GM19023 (cell line): Measurements from ENCODE around the gene TEX11.
"Not testable (repeated sequence)": the region's sequence is repeated elsewhere in the genome, so short reads cannot be mapped to it uniquely, and the experiment has no call there.

Experiments
- ATAC-seq: cut with Tn5 transposase; IDR thresholded peaks from one replicate; pipeline ENCODE4 v1.9.1; 2021; ENCODE audit warnings: mild to moderate bottlenecking, moderate library complexity; ENCODE audit not compliant: unreplicated experiment

TEX11 gene

DNA sequence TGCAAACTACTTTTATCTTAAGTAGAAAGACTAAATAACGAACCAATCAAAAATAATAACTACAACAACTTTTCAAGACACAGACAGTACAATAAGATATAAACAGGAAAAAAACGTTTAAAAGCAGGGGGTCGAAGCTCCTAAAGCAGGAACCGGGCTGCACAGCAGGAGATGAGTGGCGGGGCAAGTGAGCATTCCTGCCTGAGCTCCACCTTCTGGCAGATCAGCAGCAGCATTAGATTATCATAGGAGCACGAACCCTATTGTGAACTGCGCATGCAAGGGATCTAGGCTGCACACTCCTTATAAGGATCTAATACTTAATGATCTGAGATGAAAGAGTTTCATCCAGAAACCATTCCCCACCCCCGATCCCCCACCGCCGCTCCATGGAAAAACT lies 146.2 kb downstream of the TEX11 start:
- ATAC-seq: no peak

DNA sequence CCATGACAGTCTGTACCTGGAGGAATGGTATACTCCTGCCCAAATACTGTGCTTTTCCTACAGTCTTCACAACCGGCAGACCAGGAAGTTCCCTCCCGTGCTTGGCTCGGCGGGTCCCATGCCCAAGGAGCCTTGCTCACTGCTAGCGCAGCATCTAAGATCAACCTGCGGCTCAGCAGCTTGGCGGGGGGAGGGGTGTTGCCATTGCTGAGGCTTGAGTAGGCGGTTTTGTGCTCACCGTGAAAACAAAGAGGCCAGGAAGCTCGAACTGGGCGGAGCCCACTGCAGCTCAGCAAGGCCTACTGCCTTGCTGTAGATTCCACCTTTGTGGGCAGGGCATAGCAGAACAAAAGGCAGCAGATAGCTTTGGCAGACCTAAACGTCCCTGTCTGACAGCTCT lies 152.7 kb downstream of the TEX11 start:
- ATAC-seq: no peak

DNA sequence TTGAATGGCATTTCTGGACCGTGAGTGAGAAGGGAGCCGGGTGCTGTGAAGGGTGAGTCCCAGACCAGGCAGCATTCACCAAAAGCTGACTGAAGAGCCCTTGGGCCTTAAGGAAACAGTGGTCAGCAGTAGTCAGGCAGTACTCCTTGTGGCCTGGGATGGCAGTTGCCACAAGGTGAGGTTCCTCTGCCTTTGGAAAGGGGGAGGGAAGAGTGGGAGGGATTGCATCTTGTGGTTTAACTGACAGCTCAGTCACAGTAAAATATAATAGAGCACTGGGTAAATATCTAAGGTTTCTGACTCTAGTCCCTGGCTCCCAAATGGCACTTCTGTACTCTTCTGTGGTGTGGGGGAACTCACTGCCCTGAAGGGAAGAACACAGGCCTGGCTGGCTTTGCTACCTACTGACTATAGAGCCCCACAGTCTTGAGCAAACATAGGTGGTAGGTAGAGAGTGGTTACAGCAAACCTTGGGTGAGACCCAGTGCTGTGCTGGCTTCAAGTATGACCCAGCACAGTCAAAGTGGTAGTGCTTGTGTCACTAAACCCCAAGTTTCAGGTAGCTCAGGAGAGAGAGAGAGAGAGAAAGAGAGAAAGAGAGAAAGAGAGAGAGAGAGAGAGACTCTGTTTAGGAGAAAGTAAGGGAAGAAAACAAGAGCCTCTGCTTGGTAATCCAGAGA lies 154.2 kb downstream of the TEX11 start:
- ATAC-seq: no peak

DNA sequence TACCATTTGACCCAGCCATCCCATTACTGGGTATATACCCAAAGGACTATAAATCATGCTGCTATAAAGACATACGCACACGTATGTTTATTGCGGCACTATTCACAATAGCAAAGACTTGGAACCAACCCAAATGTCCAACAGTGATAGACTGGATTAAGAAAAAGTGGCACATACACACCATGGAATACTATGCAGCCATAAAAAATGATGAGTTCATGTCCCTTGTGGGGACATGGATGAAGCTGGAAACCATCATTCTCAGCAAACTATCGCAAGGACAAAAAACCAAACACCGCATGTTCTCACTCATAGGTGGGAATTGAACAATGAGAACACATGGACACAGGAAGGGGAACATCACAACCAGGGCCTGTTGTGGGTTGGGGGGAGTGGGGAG lies 174.7 kb downstream of the TEX11 start:
- ATAC-seq: not testable (repeated sequence)

DNA sequence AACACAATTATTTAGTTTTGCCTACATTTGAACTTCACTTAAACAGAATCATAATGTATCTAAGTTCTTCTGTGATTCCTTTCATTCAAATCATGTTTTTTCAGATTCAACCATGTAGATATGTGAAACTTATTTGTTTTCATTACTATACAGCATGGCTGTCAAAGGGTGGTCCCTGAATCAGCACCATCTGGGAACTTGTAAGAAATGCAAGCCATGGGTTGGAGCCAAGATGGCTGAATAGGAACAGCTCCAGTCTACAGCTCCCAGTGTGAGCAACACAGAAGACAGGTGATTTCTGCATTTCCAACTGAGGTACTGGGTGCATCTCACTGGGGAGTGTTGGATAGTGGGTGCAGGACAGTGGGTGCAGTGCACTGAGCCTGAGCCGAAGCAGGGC lies 180.6 kb downstream of the TEX11 start:
- not testable (repeated sequence) for ATAC-seq

DNA sequence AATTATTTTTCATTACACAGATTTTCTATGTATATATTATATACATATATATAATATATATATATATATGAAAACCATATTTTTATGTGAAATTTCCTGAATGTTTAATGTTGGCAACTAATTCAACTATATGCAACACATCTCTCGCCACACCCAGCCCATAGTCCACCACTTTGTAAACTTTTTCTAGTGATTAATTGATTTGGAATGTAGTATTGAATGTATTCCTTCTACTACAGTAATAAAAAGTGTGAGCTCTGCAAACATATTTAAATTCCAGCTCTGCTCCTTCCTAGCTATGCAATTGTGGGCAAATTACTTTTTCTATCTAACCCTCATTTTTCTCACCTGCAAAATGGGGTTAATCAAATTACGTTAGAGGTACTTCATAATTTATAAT lies 187.8 kb downstream of the TEX11 start:
- ATAC-seq: no peak

DNA sequence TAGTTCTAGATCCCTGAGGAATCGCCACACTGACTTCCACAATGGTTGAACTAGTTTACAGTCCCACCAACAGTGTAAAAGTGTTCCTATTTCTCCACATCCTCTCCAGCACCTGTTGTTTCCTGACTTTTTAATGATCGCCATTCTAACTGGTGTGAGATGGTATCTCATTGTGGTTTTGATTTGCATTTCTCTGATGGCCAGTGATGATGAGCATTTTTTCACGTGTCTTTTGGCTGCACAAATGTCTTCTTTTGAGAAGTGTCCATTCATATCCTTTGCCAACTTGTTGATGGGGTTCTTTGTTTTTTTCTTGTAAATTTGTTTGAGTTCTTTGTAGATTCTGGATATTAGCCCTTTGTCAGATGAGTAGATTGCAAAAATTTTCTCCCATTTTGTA lies 197.2 kb downstream of the TEX11 start:
- not testable (repeated sequence) for ATAC-seq

DNA sequence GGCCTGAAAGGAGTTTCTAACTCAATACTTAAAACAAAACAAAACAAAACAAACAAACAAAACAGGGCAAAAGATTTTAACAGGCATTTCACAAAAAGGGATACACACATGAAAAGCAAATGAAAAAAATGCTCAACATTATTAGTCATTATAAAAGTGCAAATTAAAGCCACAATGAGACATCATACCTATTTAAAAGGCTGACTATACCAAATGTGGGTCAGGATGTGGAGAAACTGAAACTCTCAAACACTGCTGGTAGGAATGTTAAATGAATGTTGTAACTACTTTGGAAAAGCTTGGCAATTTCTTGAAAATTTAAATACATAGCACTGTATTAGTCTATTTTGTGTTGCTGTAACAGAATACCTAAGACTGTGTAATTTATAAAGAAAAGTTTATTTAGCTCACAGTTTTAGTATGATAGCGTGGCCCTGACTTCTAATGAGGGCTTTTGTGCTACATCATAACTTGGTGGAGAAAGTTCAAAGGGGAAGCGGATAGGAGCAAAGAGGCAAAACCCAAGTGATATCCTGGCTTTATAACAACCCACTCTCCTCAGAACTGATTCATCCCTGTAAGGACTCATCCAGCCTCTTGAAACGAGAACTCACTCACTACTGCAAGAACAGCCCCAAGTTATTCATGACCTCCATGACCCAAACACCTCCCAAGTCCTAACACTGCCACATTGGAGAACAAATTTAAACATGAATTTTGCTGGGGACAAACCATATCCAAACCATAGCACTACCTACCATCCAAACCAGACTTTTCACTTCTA lies 214.0 kb downstream of the TEX11 start:
- ATAC-seq: no peak

DNA sequence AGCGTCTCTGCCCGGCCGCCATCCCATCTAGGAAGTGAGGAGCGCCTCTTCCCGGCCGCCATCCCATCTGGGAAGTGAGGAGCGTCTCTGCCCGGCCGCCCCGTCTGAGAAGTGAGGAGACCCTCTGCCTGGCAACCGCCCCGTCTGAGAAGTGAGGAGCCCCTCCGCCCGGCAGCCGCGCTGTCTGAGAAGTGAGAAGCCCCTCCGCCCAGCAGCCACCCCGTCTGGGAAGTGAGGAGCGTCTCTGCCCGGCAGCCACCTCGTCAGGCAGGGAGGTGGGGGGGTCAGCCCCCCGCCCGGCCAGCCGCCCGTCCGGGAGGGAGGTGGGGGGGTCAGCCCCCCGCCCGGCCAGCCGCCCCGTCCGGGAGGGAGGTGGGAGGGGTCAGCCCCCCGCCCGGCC lies 229.1 kb downstream of the TEX11 start:
- not testable (repeated sequence) for ATAC-seq

DNA sequence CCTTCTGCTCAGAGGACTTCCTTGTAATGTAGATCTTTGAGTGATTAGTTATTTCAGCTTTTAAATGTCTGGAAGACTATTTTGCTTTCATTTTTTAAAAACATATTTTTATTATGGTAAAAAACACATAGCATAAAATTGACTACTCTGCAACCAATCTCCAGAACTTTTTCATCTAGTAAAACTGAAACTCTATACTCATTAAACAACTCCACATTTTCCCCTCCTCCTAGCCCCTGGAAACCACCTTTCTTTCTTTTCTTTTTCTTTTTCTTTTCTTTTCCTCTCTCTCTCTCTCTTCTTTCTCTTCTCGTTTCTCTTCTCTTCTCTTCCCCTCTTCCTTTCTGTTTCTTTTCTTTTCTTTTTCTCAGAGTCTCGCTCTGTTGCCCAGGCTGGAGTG lies 233.2 kb downstream of the TEX11 start:
- no peak for ATAC-seq

DNA sequence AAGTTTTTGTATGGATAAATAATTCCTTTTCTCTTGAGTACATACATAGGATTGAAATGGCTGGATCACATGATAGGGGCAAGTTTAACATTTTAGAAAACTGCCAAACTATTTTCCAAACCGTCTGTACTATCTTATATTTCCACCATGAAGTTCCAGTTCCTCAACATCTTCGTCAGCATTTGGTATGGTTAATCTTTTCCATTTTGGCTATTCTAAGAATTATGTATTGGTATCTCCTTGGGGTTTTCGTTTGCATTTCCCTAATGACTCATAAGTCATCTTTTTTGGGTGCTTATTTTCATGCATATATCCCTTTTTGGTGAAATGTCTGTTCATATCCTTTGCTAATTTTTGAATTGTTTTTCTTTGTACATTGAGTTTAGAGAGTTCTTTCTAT lies 236.2 kb downstream of the TEX11 start:
- ATAC-seq: no peak

DNA sequence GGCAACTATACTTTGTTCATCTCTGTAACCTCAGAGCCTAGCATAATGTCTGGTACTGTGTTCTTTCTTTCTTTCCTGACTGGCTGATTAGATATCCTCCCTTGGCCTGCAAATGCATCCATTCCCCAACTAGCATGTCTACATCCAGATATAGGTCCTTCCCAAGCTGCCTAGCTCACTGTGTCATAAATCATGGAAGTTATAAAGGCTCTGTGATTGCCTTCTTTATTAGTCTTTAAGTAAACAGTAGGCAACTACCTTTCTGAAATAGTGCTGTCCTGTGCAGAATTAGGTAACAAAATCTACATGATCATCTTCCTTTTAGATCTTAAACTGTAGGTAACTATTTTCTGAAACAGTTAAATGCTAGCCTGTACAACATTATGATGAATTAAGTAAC lies 239.4 kb downstream of the TEX11 start:
- no peak for ATAC-seq

DNA sequence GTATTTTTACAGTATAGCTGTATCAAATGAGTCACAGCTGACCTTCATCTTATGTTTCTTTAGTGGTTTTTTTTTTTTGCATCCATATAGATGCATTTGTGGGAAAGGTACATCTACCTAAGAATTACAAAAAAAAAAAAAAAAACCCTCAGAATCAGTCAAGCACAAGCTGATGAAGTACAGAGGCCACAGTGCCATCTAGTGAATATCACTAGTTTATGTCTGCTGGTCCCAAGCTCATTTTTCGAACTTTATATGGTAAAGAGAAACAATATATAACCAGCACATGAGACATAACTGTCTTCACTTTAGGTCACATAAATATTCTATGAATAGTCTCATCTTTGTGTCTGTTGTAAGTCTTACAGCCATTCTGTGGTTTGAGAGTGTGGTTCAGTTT lies 243.8 kb downstream of the TEX11 start:
- ATAC-seq: no peak

DNA sequence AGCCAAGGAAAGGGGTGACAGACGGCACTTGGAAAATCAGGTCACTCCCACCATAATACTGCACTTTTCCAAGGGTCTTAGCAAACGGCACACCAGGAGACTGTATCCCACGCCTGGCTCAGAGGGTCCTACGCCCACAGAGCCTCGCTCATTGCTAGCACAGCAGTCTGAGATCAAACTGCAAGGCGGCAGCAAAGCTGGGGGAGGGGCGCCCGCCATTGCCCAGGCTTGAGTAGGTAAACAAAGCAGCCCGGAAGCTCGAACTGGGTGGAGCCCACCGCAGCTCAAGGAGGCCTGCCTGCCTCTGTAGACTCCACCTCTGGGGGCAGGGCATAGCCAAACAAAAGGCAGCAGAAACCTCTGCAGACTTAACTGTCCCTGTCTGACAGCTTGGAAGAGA lies 247.4 kb downstream of the TEX11 start:
- not testable (repeated sequence) for ATAC-seq

DNA sequence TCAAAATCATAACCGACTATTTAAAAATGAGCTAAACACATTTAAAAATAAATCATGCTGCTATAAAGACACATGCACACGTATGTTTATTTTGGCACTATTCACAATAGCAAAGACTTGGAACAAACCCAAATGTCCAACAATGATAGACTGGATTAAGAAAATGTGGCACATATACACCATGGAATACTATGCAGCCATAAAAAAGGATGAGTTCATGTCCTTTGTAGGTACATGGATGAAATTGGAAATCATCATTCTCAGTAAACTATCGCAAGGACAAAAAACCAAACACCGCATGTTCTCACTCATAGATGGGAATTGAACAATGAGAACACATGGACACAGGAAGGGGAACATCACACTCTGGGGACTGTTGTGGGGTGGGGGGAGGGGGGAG lies 251.0 kb downstream of the TEX11 start:
- ATAC-seq: not testable (repeated sequence)

DNA sequence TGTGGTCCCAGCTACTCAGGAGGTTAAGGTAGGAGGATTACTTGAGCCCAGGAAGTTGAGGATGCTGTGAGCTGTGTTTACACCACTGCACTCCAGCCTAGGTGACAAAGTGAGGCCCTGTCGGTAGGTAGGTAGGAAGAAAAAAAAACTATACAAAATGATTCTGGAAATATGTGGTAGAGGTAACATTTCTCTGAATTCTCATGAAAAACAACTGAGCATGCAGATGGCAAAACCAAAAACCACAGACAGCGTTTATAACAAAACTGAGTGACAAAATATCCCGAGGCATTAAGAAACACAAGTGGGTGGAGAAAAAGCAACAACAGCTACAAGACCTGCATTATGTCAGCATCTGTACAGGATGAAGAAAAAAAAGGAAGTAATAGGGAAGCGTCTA lies 252.2 kb downstream of the TEX11 start:
- ATAC-seq: no peak

DNA sequence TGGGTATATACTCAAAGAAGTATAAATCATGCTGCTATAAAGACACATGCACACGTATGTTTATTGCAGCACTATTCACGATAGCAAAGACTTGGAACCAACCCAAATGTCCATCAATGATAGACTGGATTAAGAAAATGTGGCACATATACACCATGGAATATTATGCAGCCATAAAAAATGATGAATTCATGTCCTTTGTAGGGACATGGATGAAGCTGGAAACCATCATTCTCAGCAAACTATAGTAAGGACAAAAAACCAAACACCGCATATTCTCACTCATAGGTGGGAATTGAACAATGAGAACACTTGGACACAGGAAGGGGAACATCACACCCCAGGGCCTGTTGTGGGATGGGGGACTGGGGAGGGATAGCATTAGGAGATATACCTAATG lies 260.6 kb downstream of the TEX11 start:
- not testable (repeated sequence) for ATAC-seq

DNA sequence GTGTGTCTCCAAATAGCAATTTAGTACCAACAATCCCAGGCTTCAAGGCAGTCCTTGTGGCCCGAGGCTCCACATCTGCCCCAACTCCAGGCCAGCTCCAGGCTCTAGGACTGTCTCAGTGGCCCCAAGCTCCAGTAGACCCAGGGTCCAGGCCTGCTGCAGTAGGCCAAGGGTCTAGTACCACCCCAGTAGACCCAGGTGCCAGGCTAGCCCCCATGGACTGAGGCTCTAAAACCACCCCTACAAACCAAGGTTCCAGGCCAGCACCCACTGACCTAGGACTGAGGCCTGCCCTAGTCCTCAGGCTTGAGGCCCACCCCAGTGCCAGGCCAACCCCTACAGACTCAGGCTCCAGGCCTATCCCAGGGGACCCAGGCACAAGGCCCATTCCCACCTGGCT lies 272.3 kb downstream of the TEX11 start:
- no peak for ATAC-seq

DNA sequence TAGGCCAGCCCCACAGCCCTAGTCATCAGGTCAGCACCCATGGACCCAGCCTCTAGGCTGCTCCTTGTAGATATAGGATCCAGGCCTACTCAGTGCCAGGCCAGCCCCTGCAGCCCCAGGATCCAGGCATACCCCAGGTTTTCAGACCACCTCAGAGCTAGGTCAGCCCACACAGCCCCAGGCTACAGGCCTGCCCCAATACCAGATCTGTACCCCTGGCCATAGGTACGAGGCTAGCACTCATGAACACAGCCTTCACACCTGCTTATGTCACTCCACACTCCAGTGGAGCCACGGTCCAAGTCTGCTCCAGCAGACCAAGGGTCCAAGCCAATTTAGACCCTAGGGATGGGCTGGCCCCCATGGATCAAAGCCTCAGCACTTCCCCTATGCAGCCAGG lies 272.8 kb downstream of the TEX11 start:
- ATAC-seq: no peak

DNA sequence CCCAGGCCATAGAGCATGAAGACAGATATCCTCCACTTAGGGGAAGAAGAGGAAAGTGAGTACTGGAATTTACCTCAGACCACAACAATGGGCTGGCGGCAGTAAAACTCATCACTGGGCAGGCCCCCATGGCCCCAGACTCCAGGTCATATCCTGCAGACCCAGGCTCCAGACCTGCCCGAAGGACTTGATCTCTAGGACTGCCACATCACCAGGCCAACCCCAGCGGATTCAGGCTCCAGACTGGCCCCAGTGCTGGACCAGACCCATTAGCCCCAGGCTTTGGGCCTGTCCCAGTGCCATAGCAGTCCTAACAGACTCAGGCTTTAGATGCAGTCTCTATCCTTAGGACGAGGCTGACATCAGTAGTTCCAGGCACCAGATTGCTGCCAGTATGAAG lies 273.3 kb downstream of the TEX11 start:
- no peak for ATAC-seq

DNA sequence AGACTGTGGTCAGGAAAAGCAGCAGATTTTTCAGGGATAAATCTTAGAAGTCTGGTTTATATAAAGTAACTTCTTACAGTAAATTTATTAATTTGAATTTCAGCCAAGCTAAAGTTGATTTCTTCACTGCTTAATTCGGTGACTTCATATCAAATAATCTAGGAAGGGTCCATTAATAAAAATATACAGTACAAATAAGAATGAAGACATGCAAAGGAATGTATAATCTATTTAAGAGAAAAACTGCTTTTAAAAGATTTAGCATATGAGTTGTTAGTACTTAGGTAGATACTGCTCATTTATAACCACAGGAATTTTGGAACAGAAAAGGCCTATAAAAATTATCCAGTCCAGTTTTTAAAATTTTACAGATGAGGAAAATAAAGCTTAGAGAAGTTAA lies 286.8 kb downstream of the TEX11 start:
- no peak for ATAC-seq

DNA sequence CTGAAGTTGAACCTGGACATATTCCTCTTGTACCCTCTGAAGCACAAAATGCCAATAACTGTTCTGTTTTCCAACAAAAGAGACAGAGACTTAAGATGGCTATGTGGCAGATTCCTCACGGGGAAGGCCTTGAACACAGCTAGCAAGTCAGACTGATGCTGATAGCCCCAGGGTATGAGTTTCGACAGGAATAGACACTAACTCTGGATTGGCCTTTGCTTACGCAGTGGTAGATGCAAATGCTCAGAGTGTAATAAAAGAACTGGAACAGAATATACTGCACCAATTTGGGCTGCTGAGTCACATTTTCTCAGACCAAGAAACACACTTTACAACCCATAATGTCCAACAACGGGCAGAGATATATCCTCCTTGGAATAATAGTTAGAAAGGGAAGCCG lies 290.0 kb downstream of the TEX11 start:
- ATAC-seq: no peak

DNA sequence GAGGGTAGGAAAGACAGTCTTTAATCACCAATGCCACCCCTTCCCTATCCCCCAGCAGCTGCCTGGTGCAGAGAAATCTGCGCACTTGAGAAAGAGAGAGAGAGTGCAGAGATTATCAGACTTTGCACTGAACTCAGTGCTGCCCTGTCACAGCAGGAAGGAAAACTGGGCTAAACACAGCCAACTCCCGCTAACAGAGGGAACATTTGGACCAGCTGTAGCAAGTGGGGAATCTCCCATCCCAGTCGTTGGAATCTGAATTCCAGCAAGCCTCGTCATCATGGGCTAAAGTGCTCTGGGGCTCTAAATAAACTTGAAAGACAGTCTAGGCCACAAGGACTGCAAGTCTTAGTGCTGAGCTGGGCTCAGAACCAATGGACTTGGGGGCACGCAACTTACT lies 295.2 kb downstream of the TEX11 start:
- ATAC-seq: no peak
